ENCODE data around the gene KLF12. TPM values are rescaled to one million over a fixed set of nuclear protein-coding genes. Genes with fewer than 3 reads are reported as not detected.

The KLF12 gene
- total RNA-seq = 10.1 and 10.9 TPM in 2 replicates

DNA sequence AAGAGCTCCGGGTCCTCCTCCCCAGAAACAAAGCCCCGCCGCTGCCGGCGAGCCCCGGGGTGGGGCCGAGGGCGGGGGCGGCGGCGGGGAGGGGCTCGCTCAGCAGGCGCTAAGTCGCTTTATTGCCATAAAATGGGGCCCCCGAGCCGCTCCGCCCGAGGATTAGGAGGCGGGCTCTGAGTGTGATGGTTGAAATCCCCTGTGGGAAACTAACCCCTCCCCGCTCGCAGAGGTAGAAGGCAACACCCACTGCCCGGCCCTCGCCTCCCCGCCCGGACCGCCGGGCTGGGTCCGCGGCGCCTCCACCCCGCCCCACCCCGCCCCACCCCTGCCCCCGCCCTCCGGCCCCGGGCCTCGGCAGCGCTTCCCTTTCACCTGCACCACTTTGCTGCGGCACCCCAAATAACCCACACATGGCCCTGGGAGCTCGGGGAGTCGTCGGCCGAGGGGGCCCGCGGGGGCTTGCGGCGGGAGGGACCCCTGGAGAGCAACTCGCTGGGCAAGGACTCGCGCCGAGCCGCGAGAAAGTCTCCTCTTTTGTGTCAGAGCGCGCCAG lies at the start of gene KLF12:
KLF12 (minus strand) TSS at position 184 of the 556 bp plus-strand sequence.

